Spleen (tissue), 11 donors: ENCODE measurements around the gene TLCD3B. TPM values are rescaled to one million over a fixed set of nuclear protein-coding genes. Genes with fewer than 3 reads are reported as not detected.

Experiments
- DNase-seq: peaks from one replicate; pipeline ENCODE4 v3.0.0-alpha.2; 2020
- H3K27ac ChIP-seq, 8 donors: fragments of 200-600 bp; sonication (generic) in 7 of 8; 1 replicate in 4 of 8; 2 replicates in 4 of 8; pipeline versions ENCODE4 v1.5.0 to v1.8.0; 2016 to 2021; ENCODE audit warnings: inconsistent platforms in 4 of 8, mild to moderate bottlenecking in 4 of 8, moderate library complexity in 1 of 8
- H3K27me3 ChIP-seq, 7 donors: fragments of 200-600 bp; sonication (generic) in 6 of 7; replicated peaks in 1 of 7; 1 replicate in 4 of 7; 2 replicates in 3 of 7; pipeline versions ENCODE4 v1.5.0 to v1.8.0; 2016 to 2021; ENCODE audit warnings: inconsistent platforms in 3 of 7, mild to moderate bottlenecking in 1 of 7
- H3K36me3 ChIP-seq, 6 donors: fragments of 200-600 bp; sonication (generic) in 5 of 6; 1 replicate in 4 of 6; 2 replicates in 2 of 6; pipeline versions ENCODE4 v1.5.0 to v1.8.0; 2016 to 2021; ENCODE audit warnings: inconsistent platforms in 2 of 6
- H3K4me1 ChIP-seq, 6 donors: fragments of 200-600 bp; sonication (generic) in 5 of 6; 1 replicate in 3 of 6; 2 replicates in 3 of 6; pipeline versions ENCODE4 v1.5.0 to v1.8.0; 2016 to 2021; ENCODE audit warnings: inconsistent platforms in 3 of 6
- H3K4me3 ChIP-seq, 8 donors: fragments of 200-600 bp; sonication (generic) in 7 of 8; 1 replicate in 4 of 8; 2 replicates in 4 of 8; pipeline versions ENCODE4 v1.5.0 to v1.8.0; 2016 to 2021; ENCODE audit warnings: inconsistent platforms in 4 of 8, mild to moderate bottlenecking in 4 of 8, moderate library complexity in 2 of 8
- H3K9me3 ChIP-seq, 8 donors: fragments of 200-600 bp; sonication (generic) in 7 of 8; 1 replicate in 4 of 8; 2 replicates in 4 of 8; pipeline versions ENCODE4 v1.5.0 to v1.8.0; 2016 to 2021; ENCODE audit warnings: inconsistent platforms in 4 of 8
- POLR2A ChIP-seq, 3 donors: fragments of 450-650 bp; IDR thresholded peaks; one replicate each; pipeline ENCODE4 v1.5.1; 2017; ENCODE audit warnings: antibody characterized with exemption in 3 of 3, mild to moderate bottlenecking in 1 of 3
- POLR2AphosphoS5 ChIP-seq, 3 donors: sonication (generic); formaldehyde crosslinking; IDR thresholded peaks; one replicate each; pipeline ENCODE4 v1.5.1; 2017; ENCODE audit warnings: antibody characterized with exemption in 3 of 3
- WGBS, 5 donors: extraction: QIAGEN DNeasy Blood & Tissue Kit in 3 of 5; methylation state at CpG; one replicate each; pipeline versions ENCODE4 v1.1.5 to v1.1.7; 2013 to 2018; 5-methylcytosine and 5-hydroxymethylcytosine counted together
- intact Hi-C: fragments of 100-400 bp; cut with DNase I; formaldehyde crosslinking; loops from one replicate; pipeline ENCODE4 v1.15.0; 2023; ENCODE audit warnings: low total_unique reads
- polyA plus RNA-seq, 3 donors: library from polyadenylated mRNA; stranded (reverse); fragments of 200-250 nt; gene quantifications; one replicate each; pipeline ENCODE4 v1.2.1, GENCODE V29; 2013
- total RNA-seq, 7 donors: library from RNA; depleted of rRNA in 3 of 7; stranded (reverse); fragments of >200 nt in 3 of 7; fragmentation: NEBNext Ultra II Directional in 4 of 7; extraction: Animal tissue kit (Norgen Biotek cat#: 25700) in 4 of 7; gene quantifications; one replicate each; pipeline versions ENCODE4 v1.1.0 to v1.2.1, GENCODE V29; 2016 to 2021
- TF ChIP-seq, protein P1 (sequence below), 11 experiments: fragments of 200-600 bp in 7 of 11; fragments of 450-650 bp in 4 of 11; sonication (generic) in 4 of 11; IDR thresholded peaks in 8 of 11; conservative IDR thresholded peaks in 3 of 11; 1 replicate in 7 of 11; 2 replicates in 4 of 11; pipeline versions ENCODE4 v1.4.0 to v1.8.0; 2016 to 2021; ENCODE audit warnings: antibody characterized with exemption in 11 of 11, inconsistent platforms in 4 of 11, mild to moderate bottlenecking in 1 of 11
- donor health status: healthy with polysubstance abuse.
- donor health status: DM: no; HTN: no; CAD: no; lungs with moderate emphysema.
- donor health status: DM: no; HTN: no; CAD: no.
- donor health status: Bipolar disorder and iron deficiency.
- donor health status: healthy.
- donor health status: DM: no; HTN: no; CAD: no.
- donor health status: DM: yes; HTN: yes; CAD: no.

The TLCD3B gene
- total and polyA plus RNA-seq, 10 donors, result 0.09 to 0.10 TPM; not detected in 8

DNA sequence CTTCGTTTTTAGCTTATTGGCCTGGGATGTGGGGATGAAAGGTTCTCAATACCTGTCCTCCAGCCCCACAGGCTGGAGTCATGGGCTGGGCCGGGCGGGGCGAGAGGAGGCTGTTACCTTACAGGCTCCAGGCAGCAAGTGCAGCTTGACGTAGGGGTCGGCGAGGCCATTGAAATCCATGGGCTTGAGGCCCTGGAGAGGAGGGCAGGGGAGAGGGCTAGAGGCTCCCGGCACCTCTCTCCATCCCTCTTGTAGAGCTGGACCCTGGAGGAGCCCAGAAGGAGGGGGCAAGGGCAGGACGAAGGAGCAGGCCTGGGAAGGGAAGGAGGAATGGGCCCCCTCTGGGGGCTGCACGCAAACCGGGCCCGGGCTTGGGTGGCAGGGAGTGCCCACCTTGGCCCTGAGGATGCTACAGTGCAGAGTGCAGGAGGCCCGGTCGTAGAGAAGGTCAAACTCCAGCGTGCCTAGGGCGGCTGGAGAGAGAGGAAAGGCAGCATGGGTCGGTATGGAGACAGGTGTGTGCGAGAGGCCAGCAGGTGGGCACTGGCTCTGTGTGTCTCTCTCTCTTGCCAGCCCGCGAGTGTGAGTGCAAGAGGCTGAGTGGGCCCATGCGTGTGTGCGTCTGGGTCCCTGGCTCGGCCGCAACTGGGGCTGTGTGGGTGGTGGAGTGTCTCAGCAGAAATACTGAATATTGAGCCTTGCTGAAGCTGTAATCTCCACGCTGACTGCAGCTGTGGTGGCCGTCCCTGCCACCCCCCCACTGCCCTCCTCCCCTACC, 21.8 kb downstream of the TLCD3B start:
- no peak for DNase-seq
- Histone ChIP-seq H3K27ac (no peak overlapping the region), H3K36me3 (peaks cover 0 to 21% (median 0%) of the 10 kb centered on the region in 6 donors), H3K4me3 (no peak overlapping the region), H3K27me3 (peaks cover 0 to 49% (median 34%) of the 10 kb centered on the region in 7 donors), H3K4me1 (peaks cover 6 to 44% (median 32%) of the 10 kb centered on the region in 6 donors), H3K9me3 (no peaks in the 10 kb centered on the region)
- intact Hi-C loops, result loop anchor here (5.0 kb wide), 1 partner anchor 312 kb away; no protein-coding TSS in a partner anchor
- 48 to 65% (median 63%) methylated on average over 20 to 26 of the region's 26 CpGs for WGBS, 5 donors
- no peak for TF ChIP-seq POLR2AphosphoS5 (IDR thresholded peaks at IDR 0.05)
- no peak for TF ChIP-seq POLR2A (IDR thresholded peaks at IDR 0.05)
- TF ChIP-seq, protein P1, sequence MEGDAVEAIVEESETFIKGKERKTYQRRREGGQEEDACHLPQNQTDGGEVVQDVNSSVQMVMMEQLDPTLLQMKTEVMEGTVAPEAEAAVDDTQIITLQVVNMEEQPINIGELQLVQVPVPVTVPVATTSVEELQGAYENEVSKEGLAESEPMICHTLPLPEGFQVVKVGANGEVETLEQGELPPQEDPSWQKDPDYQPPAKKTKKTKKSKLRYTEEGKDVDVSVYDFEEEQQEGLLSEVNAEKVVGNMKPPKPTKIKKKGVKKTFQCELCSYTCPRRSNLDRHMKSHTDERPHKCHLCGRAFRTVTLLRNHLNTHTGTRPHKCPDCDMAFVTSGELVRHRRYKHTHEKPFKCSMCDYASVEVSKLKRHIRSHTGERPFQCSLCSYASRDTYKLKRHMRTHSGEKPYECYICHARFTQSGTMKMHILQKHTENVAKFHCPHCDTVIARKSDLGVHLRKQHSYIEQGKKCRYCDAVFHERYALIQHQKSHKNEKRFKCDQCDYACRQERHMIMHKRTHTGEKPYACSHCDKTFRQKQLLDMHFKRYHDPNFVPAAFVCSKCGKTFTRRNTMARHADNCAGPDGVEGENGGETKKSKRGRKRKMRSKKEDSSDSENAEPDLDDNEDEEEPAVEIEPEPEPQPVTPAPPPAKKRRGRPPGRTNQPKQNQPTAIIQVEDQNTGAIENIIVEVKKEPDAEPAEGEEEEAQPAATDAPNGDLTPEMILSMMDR (IDR thresholded peaks at IDR 0.05 in 8 of 11, conservative IDR thresholded peaks at IDR 0.05 in 3 of 11), result no peak

DNA sequence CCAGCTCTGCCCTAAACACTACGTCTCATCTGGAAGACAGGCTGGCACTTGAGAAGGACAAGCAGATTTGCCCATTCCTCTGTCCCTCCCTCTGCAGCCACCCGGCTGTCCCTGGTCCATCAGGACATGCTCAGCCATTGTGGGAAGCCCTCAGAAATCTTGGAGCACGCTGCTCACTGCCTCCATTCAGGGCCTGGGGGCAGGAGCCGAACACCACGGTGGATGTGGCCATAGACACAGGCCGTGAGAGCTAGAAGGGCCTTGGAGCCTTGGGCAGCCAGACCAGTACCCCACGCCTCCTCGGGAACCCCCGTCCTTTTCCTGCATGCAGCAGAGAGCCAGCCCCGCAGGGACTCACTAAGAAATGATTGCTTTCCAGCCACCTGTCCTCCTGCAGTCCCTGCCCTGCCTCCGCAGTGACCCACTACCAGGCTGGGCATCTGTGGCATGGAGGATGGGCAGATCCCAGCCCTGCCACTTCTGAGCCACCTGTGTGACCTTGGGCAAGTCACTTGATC, 23.6 kb downstream of the TLCD3B start:
- no peak overlapping the region for H3K27ac ChIP-seq
- intact Hi-C loops, result loop anchor here (5.0 kb wide), 1 partner anchor 310 kb away; no protein-coding TSS in a partner anchor
- no peaks in the 10 kb centered on the region for H3K9me3 ChIP-seq
- TF ChIP-seq POLR2A (IDR thresholded peaks at IDR 0.05), result no peak
- TF ChIP-seq, protein P1 (IDR thresholded peaks at IDR 0.05 in 8 of 11, conservative IDR thresholded peaks at IDR 0.05 in 3 of 11), result no peak
- peak in 1 of 3 donors; percentile 24 for TF ChIP-seq POLR2AphosphoS5 (IDR thresholded peaks at IDR 0.05)
- no peak for DNase-seq
- WGBS, 5 donors, result 65 to 84% (median 78%) methylated on average over 7 to 11 of the region's 11 CpGs
- peaks cover 6 to 44% (median 33%) of the 10 kb centered on the region in 6 donors for H3K4me1 ChIP-seq
- peaks cover 0 to 44% (median 34%) of the 10 kb centered on the region in 7 donors for H3K27me3 ChIP-seq
- peaks cover 0 to 39% (median 1%) of the 10 kb centered on the region in 6 donors for H3K36me3 ChIP-seq
- H3K4me3 ChIP-seq, result no peak overlapping the region

DNA sequence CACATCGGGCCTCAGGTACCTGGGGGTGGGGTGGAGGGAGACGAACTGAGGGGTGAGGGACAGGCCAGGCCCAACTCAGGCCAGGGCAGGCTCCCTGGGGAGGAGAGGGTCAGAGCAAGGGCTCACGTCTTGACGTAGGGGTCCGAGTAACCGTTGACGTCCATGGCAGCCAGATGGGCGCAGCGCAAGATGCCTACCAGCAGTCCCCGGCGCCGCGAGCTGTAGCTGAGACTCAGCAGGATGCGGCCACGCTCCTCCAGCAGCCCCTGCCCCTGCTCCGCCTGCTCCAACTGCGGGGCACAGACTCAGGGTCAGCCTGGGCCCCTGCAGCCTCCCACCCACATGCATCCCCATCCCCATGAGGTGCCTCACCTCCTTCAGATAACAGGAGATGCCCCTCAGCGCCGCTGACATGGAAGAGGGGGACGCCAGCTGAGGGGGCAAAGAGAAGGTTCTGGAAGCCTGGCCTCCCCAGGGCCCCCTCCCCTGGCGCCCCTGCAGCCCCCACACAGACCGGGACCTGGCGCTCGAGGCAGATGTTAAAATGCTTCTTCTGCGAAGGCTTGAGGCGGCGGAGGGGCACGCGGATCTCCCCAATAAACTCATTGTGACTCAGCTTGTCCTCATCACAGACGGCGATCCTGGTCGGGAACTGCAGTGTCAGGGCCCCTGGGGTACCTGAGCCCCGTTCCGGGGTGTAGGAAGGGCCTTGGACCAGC, 24.3 kb downstream of the TLCD3B start:
- peaks cover 0 to 45% (median 7%) of the 10 kb centered on the region in 6 donors for H3K36me3 ChIP-seq
- no peak for DNase-seq
- intact Hi-C loops, result loop anchor here (5.0 kb wide), 1 partner anchor 310 kb away; no protein-coding TSS in a partner anchor
- H3K4me3 ChIP-seq, result no peak overlapping the region
- no peaks in the 10 kb centered on the region for H3K9me3 ChIP-seq
- peaks cover 0 to 38% (median 28%) of the 10 kb centered on the region in 7 donors for H3K27me3 ChIP-seq
- WGBS, 5 donors, result 85 to 91% (median 86%) methylated on average over 23 to 34 of the region's 34 CpGs
- TF ChIP-seq POLR2A (IDR thresholded peaks at IDR 0.05) (no peak), POLR2AphosphoS5 (IDR thresholded peaks at IDR 0.05) (peak in 2 of 3 donors; percentile 15 to 60)
- TF ChIP-seq, protein P1 (IDR thresholded peaks at IDR 0.05 in 8 of 11, conservative IDR thresholded peaks at IDR 0.05 in 3 of 11), result no peak
- no peak overlapping the region for H3K27ac ChIP-seq
- peaks cover 6 to 40% (median 32%) of the 10 kb centered on the region in 6 donors for H3K4me1 ChIP-seq
